Measurements from ENCODE around the gene TMC6. TPM values are rescaled to one million over a fixed set of nuclear protein-coding genes. Genes with fewer than 3 reads are reported as not detected.

The TMC6 gene
- total and polyA plus RNA-seq, 2 of the 13 experiments (the other 11 are each of a cell fraction or from before 2014, with no cell fraction given), result 48.4 to 99.1 TPM

DNA sequence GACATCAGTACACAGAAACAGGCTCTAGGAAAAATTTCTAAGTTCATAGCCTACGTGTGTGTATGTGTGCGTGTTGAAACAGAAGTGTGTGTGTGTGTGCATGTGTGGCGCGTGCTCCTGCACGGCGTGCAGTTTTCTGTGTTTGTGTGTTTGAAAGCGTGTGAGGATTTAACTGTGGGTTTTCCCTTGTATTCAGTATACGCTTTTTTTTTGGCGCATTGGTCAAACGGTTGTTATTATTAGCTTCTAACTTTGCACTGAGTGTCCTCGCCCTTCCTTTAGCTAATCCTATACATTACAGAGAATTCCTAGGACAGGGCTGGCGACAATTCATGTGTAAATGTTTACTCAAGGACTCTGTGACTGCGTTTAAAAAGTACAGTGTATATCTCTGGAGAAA lies 23.0 kb downstream of the TMC6 start (continued):
- TF ChIP-seq, protein P1, sequence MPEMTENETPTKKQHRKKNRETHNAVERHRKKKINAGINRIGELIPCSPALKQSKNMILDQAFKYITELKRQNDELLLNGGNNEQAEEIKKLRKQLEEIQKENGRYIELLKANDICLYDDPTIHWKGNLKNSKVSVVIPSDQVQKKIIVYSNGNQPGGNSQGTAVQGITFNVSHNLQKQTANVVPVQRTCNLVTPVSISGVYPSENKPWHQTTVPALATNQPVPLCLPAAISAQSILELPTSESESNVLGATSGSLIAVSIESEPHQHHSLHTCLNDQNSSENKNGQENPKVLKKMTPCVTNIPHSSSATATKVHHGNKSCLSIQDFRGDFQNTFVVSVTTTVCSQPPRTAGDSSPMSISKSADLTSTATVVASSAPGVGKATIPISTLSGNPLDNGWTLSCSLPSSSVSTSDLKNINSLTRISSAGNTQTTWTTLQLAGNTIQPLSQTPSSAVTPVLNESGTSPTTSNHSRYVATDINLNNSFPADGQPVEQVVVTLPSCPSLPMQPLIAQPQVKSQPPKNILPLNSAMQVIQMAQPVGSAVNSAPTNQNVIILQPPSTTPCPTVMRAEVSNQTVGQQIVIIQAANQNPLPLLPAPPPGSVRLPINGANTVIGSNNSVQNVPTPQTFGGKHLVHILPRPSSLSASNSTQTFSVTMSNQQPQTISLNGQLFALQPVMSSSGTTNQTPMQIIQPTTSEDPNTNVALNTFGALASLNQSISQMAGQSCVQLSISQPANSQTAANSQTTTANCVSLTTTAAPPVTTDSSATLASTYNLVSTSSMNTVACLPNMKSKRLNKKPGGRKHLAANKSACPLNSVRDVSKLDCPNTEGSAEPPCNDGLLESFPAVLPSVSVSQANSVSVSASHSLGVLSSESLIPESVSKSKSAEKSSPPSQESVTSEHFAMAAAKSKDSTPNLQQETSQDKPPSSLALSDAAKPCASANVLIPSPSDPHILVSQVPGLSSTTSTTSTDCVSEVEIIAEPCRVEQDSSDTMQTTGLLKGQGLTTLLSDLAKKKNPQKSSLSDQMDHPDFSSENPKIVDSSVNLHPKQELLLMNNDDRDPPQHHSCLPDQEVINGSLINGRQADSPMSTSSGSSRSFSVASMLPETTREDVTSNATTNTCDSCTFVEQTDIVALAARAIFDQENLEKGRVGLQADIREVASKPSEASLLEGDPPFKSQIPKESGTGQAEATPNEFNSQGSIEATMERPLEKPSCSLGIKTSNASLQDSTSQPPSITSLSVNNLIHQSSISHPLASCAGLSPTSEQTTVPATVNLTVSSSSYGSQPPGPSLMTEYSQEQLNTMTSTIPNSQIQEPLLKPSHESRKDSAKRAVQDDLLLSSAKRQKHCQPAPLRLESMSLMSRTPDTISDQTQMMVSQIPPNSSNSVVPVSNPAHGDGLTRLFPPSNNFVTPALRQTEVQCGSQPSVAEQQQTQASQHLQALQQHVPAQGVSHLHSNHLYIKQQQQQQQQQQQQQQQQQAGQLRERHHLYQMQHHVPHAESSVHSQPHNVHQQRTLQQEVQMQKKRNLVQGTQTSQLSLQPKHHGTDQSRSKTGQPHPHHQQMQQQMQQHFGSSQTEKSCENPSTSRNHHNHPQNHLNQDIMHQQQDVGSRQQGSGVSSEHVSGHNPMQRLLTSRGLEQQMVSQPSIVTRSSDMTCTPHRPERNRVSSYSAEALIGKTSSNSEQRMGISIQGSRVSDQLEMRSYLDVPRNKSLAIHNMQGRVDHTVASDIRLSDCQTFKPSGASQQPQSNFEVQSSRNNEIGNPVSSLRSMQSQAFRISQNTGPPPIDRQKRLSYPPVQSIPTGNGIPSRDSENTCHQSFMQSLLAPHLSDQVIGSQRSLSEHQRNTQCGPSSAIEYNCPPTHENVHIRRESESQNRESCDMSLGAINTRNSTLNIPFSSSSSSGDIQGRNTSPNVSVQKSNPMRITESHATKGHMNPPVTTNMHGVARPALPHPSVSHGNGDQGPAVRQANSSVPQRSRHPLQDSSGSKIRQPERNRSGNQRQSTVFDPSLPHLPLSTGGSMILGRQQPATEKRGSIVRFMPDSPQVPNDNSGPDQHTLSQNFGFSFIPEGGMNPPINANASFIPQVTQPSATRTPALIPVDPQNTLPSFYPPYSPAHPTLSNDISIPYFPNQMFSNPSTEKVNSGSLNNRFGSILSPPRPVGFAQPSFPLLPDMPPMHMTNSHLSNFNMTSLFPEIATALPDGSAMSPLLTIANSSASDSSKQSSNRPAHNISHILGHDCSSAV (CRISPR knock-in tag; IDR thresholded peaks at IDR 0.05; ENCODE audit: borderline replicate concordance), result no peak
- peak; percentile 91 for TF ChIP-seq ZNF264 (CRISPR knock-in tag; IDR thresholded peaks at IDR 0.05)
- TF ChIP-seq ZNF776 (CRISPR knock-in tag; IDR thresholded peaks at IDR 0.05), result no peak
- no peak for TF ChIP-seq ARNTL (CRISPR knock-in tag; IDR thresholded peaks at IDR 0.05)
- TF ChIP-seq, protein P2, sequence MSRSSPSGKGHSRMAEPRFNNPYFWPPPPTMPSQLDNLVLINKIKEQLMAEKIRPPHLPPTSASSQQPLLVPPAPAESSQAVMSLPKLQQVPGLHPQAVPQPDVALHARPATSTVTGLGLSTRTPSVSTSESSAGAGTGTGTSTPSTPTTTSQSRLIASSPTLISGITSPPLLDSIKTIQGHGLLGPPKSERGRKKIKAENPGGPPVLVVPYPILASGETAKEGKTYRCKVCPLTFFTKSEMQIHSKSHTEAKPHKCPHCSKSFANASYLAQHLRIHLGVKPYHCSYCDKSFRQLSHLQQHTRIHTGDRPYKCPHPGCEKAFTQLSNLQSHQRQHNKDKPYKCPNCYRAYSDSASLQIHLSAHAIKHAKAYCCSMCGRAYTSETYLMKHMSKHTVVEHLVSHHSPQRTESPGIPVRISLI (CRISPR knock-in tag; IDR thresholded peaks at IDR 0.05; ENCODE audit: borderline replicate concordance), result peak; percentile 68; the same call in 1 of the 2 replicates
- TF ChIP-seq CCDC6 (CRISPR knock-in tag; IDR thresholded peaks at IDR 0.05), result no peak
- TF ChIP-seq FUBP1 (CRISPR knock-in tag; IDR thresholded peaks at IDR 0.05; ENCODE audit: borderline replicate concordance), result no peak
- TF ChIP-seq ZNF660 (CRISPR knock-in tag; IDR thresholded peaks at IDR 0.05; ENCODE audit: borderline replicate concordance, low read depth), result no peak
- TF ChIP-seq GATAD2A (CRISPR knock-in tag; IDR thresholded peaks at IDR 0.05), result peak; percentile 45; the same call in 1 of the 2 replicates
- TF ChIP-seq ZFP90 (CRISPR knock-in tag; IDR thresholded peaks at IDR 0.05; ENCODE audit: borderline replicate concordance), result no peak
- no peak for TF ChIP-seq TFDP2 (CRISPR knock-in tag; IDR thresholded peaks at IDR 0.05)
- TF ChIP-seq, protein P3, sequence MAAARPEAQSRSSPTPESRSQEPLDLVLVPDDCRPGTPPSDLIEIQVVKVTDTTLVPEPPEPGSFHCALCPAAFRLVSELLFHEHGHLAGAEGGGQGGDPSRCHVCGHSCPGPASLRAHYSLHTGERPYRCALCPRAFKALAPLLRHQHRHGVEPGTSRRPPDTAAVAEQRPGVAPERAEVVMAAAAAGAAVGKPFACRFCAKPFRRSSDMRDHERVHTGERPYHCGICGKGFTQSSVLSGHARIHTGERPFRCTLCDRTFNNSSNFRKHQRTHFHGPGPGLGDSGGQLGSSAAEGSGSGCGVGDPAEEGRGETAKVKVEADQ (CRISPR knock-in tag; IDR thresholded peaks at IDR 0.05; ENCODE audit: borderline replicate concordance), result no peak
- TF ChIP-seq RFX3 (CRISPR knock-in tag; IDR thresholded peaks at IDR 0.05), result no peak
- TF ChIP-seq NFYB (CRISPR knock-in tag; IDR thresholded peaks at IDR 0.05), result no peak
- no peak for TF ChIP-seq ZNF724P (CRISPR knock-in tag; IDR thresholded peaks at IDR 0.05; ENCODE audit: borderline replicate concordance)

Data from HepG2 (cell line).